ENCODE measurements around the gene NKAIN2.

DNA sequence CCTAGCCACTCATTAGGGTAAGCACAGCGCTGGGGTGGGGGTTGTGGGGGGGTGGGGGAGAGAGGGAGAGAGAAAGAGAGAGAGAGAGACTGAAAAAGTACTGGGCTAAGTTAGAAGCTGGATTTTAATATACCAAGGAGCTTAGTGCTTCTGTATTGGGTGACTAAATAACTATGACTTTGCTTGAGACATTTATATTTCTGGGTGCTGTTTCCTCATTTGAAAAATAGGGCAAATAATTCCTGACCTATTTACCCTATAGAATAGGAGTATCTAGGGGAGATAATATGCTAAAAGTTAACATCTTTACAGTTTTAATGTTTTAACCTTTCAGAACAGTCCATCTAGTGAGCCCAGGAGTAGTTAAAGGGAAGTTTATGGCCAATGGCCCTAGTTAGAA, 7.7 kb downstream of the NKAIN2 start:
- TF ChIP-seq, protein P1, sequence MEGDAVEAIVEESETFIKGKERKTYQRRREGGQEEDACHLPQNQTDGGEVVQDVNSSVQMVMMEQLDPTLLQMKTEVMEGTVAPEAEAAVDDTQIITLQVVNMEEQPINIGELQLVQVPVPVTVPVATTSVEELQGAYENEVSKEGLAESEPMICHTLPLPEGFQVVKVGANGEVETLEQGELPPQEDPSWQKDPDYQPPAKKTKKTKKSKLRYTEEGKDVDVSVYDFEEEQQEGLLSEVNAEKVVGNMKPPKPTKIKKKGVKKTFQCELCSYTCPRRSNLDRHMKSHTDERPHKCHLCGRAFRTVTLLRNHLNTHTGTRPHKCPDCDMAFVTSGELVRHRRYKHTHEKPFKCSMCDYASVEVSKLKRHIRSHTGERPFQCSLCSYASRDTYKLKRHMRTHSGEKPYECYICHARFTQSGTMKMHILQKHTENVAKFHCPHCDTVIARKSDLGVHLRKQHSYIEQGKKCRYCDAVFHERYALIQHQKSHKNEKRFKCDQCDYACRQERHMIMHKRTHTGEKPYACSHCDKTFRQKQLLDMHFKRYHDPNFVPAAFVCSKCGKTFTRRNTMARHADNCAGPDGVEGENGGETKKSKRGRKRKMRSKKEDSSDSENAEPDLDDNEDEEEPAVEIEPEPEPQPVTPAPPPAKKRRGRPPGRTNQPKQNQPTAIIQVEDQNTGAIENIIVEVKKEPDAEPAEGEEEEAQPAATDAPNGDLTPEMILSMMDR (conservative IDR thresholded peaks at IDR 0.05) = no peak
- TF ChIP-seq ZFX (IDR thresholded peaks at IDR 0.05) = no peak

Measured in C4-2B (cell line).